ENCODE results near the gene GCHFR.

The GCHFR gene

DNA sequence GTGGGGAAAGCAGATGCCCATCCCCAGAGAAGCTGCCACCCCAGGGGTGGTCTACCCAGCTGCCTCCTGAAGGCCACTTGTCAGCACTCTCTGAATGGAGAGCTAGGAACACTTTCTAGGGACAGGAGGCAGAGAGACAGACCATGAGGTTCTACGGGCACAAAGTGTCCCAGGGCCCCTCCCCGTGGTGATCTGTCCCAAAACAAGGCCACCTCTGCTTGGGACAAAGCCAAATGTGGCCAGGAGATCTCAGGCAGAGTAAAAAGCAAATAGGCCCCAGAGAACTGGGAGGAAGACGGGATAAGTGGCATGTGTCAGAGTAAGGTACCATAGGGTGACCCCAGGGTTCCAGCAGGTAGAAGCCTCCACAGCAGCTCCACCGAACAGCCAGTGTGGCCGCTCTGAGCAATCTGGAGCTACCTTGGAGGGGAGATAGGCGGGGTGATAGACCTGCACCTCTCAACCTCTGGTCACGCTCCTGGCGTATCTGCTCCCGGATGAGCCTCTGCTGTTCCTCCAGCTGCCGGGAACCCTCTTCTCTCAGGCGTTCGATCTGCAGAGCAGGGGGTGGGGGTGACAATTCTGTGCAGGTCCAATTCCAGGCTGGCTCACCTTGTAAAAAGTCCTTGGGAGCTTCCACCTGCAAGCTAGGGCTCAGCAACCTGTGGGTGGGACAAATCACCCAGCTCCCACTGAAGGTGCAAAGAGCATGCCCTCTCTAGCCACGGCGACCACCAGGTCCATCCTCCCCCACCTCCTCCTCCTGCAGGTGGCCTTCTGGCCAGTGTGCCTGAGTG lies 12.1 kb downstream of the GCHFR start:
- DNase-seq (ENCODE audit: low spot score), result no peak

DNA sequence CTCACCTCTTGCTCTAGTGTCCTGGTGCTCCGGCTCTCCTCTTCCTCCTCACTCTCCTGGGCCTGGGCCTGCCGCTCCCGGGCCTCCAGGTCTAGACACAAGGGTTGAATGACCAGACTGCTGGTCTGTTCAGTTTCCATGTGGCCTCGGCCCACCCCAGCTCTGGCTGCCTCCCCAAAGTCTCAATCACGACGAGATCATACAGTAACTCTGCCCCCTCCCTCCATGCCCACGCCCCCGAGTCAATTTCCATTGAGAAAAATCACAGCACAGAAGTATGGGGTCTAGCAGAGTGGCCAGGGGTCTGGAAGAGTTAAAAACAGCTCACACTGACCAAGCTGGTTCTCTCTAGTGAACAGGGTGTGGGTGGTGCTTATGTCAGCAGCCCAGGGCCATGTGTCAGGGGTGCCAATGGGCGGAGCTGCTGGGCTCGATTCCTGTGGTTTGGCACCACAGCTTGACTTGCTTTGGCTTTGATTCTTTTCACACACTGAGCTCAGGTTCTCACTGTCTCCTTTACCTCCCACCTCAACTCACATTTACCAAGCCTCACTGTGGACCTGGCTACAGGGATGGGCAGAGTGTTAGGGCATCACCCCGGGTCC lies 12.8 kb downstream of the GCHFR start:
- DNase-seq (ENCODE audit: low spot score), result peak; percentile 61

DNA sequence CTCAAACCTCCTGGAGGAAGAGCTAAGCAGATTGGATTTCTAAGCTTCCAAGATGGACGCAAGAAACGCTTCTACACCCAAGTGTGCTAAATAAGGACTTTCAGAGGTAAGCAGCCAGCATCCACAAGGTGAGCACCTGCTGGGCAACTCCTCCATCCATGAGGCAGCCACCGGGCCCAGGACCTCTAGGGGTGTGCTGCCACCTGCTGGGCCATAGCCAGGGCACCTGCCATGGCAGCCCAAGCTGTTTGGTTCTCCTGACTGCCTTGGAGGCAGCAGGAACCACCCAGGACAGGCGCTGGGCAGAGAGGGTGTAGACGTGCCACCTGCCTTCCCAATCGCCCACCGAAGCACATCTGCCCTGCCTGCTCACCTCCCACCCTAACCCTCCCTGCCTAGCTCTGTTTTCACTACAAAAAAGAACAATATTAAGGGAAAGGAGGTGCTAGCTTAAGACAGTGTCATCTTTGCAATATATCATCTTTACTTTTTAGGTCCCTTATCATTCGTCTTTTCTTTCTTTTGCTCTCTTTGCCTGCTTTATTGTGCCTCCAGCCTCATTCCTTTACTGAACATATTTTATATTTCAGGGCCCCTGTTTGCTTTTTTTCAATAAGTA lies 18.9 kb downstream of the GCHFR start:
- DNase-seq (ENCODE audit: low spot score), result peak; percentile 92

DNA sequence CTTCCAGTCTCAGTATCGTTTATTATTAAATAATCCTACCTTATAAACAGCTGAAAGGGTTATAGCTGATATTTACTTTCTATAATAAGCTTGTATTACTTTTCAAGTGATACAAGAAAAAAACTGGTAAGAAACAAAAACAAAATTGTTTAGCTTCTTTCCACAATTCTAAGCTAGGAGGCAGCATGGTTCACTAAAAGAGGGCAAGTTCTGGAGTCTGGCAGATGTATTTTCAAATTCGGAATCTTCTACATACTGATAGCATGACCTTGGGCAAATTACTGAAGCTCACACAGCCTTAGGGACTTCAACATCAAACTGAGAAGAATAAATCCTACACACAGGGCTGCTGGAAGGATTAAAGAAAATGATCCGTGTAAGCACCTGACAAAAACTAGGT lies 21.3 kb downstream of the GCHFR start:
- peak; percentile 21 for DNase-seq (ENCODE audit: low spot score)

DNA sequence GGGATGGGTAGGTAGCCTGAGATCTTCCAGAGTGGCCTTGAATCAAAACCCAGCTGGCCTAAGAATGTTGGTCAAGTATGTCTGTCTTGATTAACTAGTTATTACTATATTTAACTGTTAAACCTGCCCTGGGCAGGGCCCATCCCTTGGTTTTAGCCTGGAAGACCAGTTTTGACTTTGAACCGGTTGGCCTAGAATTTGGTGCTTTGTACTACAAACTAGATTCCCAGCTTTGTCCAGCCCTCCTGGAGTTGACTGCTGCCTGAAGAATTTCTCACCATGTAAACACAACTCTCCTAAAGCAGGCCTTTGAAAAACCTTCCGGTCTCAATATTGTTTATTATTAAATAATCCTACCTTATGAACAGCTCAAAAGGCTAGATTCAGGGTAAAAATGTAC lies 21.9 kb downstream of the GCHFR start:
- no peak for DNase-seq (ENCODE audit: low spot score)

DNA sequence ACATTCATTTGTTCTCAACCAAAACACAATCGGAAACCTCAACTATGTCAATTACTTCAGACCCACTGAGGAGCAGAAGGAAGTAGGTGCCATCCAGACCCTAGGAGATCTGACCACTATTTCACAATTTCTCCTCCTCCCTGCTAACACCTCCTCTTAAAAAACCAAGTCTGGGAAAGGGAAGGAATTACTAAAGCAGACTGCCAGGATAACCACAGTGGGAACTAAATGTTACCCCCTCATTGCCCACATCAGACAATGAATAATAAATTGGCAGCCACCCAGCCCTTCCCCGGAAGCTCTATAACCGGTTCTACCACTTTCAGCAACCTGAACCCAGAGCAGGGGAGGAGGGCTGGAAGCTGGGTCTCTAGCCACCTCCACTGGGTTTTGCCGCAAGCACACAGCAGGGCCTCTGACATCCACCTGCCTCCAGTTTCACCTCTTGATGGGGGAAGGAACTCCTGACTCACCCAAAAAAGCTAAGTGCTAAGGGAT lies 23.5 kb downstream of the GCHFR start:
- no peak for DNase-seq (ENCODE audit: low spot score)

DNA sequence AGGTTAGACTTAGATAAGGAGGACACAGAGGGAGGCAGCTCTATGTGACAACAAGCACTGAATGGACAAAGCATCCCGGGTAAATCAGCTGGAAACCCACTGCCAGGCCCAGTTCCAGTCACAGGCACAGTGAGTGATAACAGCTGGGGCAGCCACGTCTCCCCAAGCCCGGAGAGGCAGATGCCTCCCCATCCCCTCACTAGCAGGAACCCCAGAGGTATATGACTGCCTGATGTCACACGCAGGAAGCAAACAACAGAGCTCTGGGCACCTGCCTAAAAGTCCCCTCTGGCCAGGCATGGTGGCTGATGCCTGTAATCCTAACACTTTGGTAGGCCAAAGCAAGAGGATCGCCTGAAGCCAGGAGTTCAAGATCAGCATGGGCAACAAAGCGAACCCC lies 24.1 kb downstream of the GCHFR start:
- DNase-seq (ENCODE audit: low spot score), result no peak

DNA sequence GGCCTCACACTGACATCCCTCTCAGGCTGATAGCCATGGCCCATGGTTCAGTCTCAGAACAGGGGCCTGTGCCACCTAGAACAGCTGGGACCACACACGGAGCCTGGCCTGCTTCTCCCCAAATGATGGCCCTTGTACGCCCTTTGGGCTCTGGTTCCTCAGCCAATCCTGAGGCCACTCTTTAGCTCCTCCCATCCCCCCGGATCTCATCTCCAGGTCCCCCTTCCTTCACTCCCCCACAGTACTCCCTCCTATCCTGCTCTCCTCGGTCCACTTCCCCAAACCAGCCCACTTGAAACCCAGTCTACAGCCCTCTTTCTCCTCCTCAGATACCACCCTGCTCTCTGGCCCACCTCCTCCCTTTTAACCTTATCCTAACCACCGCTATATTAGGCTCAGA lies 25.3 kb downstream of the GCHFR start:
- no peak for DNase-seq (ENCODE audit: low spot score)

DNA sequence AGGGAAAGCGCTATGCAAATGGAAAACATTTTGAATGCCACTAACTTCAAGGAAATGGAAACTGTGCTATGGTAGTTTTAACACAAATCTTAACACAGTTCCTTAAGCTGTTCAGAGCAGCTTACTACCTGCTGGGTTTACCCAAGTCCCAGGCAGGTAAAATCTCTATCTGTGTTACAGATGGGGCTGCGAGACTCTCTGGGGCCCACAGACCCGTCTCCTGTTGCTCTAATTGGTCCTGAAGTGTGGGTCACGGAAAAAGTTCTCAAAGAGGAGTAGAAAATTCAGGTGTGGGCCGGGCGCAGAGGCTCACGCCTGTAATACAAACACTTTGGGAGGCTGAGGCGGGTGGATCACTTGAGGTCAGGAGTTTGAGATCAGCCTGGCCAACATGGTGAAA lies 26.1 kb downstream of the GCHFR start:
- DNase-seq (ENCODE audit: low spot score), result no peak

DNA sequence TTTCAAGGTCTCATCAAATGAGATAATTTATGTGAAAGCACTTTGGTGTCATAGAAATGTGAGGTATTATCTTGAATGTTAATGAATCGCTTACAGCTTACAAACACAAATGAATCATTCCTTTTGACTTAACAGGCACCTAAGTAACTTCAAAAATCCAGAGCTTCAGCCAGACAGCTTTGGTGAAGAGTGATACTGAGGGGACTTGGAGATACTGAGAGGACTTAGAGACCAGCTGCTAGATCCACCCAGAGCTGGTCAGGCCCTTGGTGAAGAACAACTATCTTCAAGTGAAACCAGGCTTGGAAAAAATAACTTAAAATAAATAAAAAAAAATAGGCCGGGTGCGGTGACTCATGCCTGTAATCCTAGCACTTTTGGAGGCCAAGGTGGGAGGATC lies 26.9 kb downstream of the GCHFR start:
- no peak for DNase-seq (ENCODE audit: low spot score)

DNA sequence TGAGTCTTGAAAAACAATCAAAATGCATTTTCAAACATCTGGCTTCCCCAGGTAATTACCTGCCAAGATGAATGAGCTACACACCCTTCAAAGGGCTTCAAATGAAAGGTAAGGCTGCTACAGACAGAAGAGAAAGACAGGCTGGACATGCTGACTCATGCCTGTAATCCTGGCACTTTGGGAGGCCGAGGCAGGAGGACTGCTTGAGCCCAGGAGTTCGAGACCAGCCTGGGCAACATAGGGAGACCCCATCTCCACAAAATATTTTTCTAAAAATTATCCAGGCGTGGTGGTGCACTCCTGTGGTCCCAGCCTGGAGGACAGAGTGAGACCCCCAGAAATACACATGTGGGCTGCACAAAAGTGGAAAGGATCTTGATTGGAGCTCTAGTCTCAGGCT lies 28.5 kb downstream of the GCHFR start:
- no peak for DNase-seq (ENCODE audit: low spot score)

DNA sequence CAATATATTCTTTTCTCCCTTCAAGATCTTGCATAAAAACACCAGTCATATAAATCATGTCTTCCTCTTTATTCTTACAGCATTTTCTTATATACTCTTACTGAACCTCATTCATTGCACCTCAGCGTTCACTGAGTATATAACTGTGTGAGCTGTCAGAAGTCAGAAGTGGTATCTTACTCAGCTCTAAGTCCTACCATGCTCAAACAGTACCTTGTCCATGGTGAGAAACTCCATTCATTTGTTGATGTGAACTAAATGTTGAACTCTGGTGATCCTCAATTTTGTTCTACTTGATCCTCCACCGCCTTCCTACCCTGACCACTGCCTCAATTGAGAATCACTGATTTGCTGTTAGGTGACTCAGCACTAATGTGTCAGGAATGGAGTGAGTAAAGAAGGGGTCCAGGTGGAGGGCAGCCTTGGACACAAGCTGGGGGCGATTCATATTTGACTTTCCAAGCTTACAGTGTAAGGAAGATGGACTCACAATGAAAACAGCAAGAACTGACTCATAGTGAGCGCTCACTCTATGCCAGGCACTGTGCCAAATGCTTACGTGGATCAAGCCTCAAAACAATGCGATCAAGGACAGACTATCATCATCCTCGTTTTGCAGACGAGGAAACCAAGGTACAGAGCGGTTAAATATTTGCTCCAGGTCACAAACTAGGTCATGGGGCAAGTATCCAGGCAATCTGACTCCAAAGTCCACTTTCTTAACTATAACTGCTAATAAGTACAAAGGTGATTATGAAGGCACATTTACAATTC lies 29.5 kb downstream of the GCHFR start:
- DNase-seq (ENCODE audit: low spot score), result peak; percentile 38

DNA sequence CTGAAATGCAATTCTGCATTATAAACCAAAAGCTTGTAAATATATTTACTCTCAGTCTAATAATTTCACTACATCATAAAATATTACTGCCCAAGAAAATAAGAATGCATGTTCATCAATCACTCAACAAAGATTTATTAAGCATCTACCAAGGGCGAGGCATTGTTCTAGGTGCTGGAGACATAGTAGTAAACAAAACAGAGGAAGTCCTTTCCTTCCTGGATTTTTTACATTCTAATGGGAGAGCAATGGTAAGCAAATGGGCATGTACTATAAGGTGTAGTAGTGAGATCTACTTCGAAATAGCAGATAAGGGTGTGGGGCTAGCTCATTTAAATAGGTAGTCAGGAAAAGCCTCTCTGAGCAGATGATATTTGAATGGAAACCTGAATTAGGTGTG lies 32.2 kb downstream of the GCHFR start:
- DNase-seq (ENCODE audit: low spot score), result no peak

DNA sequence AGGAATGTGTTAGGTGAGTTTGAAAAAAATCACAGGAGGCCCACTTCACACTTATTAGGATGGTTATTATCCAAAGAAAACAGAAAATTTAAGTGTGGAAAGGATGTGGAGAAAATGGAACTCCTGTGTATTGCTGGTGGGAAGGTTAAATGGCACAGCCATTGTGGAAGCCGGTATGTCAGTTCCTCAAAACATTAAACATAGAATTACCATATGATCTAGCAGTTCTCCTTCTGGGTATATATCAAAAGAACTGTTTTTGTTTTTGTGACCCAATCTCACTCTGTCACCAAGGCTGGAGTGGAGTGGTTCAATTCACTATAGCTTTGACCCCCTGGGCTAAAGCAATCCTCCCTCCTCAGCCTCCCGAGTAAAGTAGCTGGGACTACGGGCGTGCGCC lies 32.6 kb downstream of the GCHFR start:
- DNase-seq (ENCODE audit: low spot score), result no peak

DNA sequence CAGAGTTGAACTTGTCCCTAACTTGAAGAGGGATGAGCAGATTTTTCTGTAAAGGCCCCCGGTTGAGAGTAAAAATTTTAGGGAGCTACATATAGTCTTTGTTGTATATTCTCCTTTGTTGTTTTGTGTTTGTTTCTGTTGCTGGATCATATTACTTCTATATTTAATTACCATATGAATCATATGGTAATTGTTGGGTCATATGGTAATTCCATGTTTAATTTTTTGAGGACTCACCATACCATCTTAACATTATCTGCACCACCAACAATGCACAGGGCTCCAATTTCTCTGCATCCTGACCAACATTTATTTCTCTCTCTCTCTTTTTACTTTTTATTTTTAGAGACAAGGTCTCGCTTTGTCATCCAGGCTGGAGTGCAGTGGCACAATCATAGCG lies 35.7 kb downstream of the GCHFR start:
- DNase-seq (ENCODE audit: low spot score), result no peak

DNA sequence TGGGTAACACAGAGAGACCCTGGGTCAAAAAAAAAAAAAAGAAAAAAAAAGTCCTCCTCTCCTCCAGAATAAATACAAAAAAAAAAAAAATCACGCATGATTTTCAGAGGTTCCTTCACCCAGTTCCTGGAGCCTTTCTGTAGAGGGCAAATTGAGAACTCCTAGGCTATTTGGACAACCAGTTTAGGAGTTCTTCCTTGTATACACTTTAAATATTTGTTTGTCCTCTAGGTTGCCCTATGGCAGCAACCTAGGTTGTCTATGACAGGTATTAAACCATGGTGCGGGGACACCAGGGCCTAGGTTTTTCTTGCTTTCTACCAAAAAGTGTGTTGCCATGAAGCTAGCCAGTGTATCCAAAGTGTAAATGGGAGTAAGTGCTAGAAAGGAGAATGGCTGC lies 39.2 kb downstream of the GCHFR start:
- DNase-seq (ENCODE audit: low spot score), result no peak

DNA sequence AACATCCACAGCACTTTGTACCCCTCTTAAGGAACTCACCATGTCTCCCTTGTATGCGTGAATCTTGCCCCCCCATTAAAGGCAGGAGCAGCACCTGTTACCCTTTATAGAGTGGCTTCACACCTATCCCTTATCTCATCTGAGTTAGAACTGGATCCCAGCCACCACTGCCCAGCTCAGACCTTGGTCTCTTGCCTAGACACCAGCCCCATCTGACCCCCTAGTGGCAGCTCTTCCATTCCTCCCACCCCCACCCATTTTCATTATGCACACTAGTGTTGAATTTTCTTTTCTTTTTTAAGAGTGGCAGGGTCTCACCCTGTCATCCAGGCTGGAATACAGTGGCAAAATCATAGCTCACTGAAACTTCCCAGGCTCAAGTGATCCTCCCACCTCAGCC lies 39.8 kb downstream of the GCHFR start:
- no peak for DNase-seq (ENCODE audit: low spot score)

DNA sequence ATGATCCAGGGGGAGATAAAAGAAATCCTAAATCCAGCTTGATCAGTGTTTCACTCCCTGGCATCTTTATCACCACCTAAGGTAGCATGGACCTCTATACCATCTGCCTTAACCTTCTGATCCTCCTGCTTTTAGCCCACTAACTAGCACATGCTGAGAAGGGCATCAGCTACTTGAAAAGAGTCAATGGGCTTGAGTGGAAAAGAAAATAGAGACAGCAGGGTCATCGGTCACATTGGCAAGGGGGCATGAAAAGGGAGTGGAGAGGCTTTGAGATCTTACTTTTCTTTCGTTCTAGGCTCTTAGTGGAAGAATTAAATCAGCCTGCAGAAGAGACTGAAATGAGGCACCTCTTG lies 42.8 kb downstream of the GCHFR start:
- DNase-seq (ENCODE audit: low spot score), result no peak

DNA sequence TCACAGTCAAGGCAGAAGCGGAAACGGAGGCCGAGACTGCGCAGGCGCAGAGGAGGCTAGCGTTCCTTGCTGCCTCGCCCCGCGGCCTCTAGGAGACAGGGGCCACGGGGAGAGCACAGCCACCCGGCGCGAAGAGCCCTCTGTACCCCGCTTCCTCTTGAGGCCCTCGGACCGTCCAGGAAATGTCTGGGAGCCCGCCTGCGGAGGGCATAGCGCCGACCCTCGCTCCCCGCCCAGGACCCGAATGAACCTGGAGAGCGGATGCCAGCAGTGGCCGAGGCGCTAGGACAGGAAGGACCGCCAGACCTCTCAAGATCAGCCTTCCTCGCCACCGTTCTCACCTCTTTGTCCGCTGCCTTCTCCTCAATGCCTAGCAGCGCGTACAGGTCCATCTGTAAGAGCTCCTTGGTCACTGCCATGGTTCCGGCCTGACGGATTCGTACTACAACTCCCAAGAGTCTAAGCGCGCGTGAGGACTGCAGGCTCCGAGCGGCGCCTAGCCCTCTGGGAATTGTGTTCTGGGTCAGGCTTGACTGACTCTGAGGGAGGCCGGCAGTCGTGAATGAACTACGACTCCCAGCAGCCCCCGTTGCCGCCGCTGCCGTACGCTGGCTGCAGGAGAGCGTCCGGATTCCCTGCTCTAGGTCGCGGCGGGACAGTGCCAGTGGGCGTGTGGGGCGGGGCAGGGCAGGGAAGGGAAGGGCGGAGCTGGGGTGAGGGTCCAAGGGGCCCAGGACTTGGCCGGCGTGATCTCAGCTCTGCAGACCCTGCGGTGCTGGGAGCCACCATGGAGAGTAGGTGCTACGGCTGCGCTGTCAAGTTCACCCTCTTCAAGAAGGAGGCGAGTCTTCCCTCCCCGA lies 43.4 kb downstream of the GCHFR start, which contains the start of the genes DNAJC17 and ZFYVE19:
DNAJC17 (minus strand) TSS at position 446 of the 860 bp plus-strand sequence; CDS start at position 419, 27 bp downstream.
ZFYVE19 (plus strand) TSS at position 62 of the 860 bp plus-strand sequence; CDS start at position 563, 501 bp downstream.
- DNase-seq (ENCODE audit: low spot score), result peak; percentile 95

DNA sequence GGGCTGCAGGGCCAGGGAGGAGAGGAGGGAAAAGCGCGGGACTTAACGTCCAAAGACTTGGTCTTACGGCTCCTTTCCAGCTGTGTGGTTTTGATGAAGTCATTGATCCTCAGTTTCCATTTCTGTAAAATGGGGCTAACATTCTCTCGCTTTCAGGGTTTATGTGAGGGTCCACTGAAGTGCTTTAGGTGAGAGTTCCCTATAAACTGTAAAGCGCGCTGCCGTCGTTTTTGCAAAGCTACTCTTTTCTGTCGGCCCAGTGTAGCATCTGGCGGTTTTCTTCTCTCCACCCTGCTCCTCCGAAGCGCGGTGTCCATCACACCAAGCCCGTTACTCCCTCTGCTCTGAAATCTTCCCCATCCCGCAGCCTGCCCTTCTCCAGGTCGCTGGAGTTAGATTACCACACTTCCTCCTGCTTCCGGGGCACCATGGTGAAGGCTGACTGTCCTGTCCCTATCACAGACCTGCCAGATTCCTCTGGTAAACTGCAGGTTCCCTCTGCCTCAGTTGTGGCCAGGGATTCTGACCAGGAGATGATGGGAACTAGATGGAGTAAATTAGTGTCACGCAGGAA lies 44.1 kb downstream of the GCHFR start:
- DNase-seq (ENCODE audit: low spot score), result no peak

DNA sequence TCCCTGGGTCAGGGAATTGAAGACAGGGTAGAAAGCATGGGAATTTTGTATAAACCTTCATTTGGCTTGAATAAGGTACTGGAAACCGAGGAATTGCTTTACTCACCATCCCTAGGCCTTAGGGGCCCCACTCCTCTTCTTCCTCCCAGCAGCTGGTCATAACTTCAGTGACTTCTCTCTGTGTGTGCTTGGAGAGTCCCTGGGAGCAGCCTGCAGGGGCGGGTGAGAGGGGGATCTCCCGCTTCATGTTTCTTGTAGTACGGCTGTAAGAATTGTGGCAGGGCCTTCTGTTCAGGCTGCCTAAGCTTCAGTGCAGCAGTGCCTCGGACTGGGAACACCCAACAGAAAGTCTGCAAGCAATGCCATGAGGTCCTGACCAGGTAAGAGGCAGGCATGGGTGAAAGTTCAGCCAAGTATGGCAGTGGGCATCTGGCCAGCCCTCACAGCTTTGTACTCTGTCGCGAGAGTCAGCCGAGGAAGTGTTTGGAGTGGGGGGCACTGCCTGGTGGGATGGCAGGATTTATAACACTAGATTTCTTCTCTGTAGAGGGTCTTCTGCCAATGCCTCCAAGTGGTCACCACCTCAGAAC lies 45.1 kb downstream of the GCHFR start:
- DNase-seq (ENCODE audit: low spot score), result no peak

All from hematopoietic multipotent progenitor cell treated with erythropoietin and hydrocortisone succinate and interleukin-3 and kit ligand, for 17 days (in vitro differentiated cells).